ENCODE data around the gene ISG20.

GRCh38 chr15:88705769-88706165, 67.0 kb downstream of the ISG20 start:
- TF ChIP-seq CTCF (IDR thresholded peaks at IDR 0.05; ENCODE audit: control extremely low read depth in 1 of 3, insufficient read depth in 1 of 3, low read depth in 1 of 3, low read length in 3 of 3) (no peak), SP1 (IDR thresholded peaks at IDR 0.05; ENCODE audit: low read depth, low read length) (no peak), NANOG (IDR thresholded peaks at IDR 0.05; ENCODE audit: insufficient read depth, low read depth, low read length, poor library complexity, severe bottlenecking) (no peak), EZH2 (IDR thresholded peaks at IDR 0.05; ENCODE audit: low read depth, low read length, severe bottlenecking) (no peak), EGR1 (IDR thresholded peaks at IDR 0.05; ENCODE audit: borderline replicate concordance, low read depth, low read length) (no peak), MAFK (IDR thresholded peaks at IDR 0.05; ENCODE audit: low read depth, low read length) (no peak), TCF12 (IDR thresholded peaks at IDR 0.05; ENCODE audit: low read depth, low read length) (no peak), CHD2 (IDR thresholded peaks at IDR 0.05; ENCODE audit: low read length) (no peak), POLR2AphosphoS5 (IDR thresholded peaks at IDR 0.05; ENCODE audit: low read depth, low read length) (no peak), YY1 (IDR thresholded peaks at IDR 0.05; ENCODE audit: low read depth, low read length) (no peak), JUN (IDR thresholded peaks at IDR 0.05; ENCODE audit: low read depth, low read length) (no peak), GTF2F1 (IDR thresholded peaks at IDR 0.05; ENCODE audit: borderline replicate concordance, low read depth, low read length) (no peak)
